ENCODE results near the gene SPACA9. TPM values are rescaled to one million over a fixed set of nuclear protein-coding genes. Genes with fewer than 3 reads are reported as not detected.

SPACA9 gene
- total and polyA plus RNA-seq, 2 experiments from 2014 or later, result 1.1 to 1.5 TPM

- TF ChIP-seq ZNF462 (CRISPR knock-in tag; IDR thresholded peaks at IDR 0.05) (no peak), EZH2 (IDR thresholded peaks at IDR 0.05; ENCODE audit: low read depth, unreplicated experiment) (no peak), JUNB (IDR thresholded peaks at IDR 0.05; ENCODE audit: unreplicated experiment) (no peak)
Observed at GRCh38 chr9:132912131-132912530, 33.4 kb downstream of the SPACA9 start (continued).

- ATAC-seq (no peak), DNase-seq (ENCODE audit: low spot score) (no peak)
- H3K36me3 Mint-ChIP-seq (ENCODE audit: low read depth), result peaks cover 31% of the 10 kb centered on the region
- H2AFZ ChIP-seq, result no peak overlapping the region
- no peaks in the 10 kb centered on the region for H3K4me1 ChIP-seq (ENCODE audit: insufficient read depth)
- no peaks in the 10 kb centered on the region for H3K9me2 ChIP-seq (ENCODE audit: insufficient read depth)
- peaks cover 1% of the 10 kb centered on the region for H3K27me3 Mint-ChIP-seq (ENCODE audit: insufficient read depth, low read depth, poor library complexity)
- peaks cover 21% of the 10 kb centered on the region for H3K36me3 ChIP-seq (ENCODE audit: insufficient read depth)
- no peaks in the 10 kb centered on the region for H3K79me2 ChIP-seq (replicated peaks; ENCODE audit: insufficient read depth)
- no peaks in the 10 kb centered on the region for H3K4me1 Mint-ChIP-seq
- no peak overlapping the region for H3K4me3 Mint-ChIP-seq
- H3K27ac Mint-ChIP-seq, result no peak overlapping the region
- H3K27me3 ChIP-seq (ENCODE audit: insufficient read depth), result no peaks in the 10 kb centered on the region
- H3K4me3 ChIP-seq, result no peak overlapping the region
- no peaks in the 10 kb centered on the region for H3K9me3 Mint-ChIP-seq
- no peak overlapping the region for H3K4me2 ChIP-seq
- no peak overlapping the region for H3K27ac ChIP-seq (ENCODE audit: low read depth)
- H3F3A ChIP-seq (replicated peaks; ENCODE audit: low read depth), result no peaks in the 10 kb centered on the region
- peaks cover 11% of the 10 kb centered on the region; the same call in 1 of the 2 replicates for H4K20me1 ChIP-seq (replicated peaks; ENCODE audit: insufficient read depth)
- TF ChIP-seq JUNB (IDR thresholded peaks at IDR 0.05; ENCODE audit: unreplicated experiment) (no peak), EZH2 (IDR thresholded peaks at IDR 0.05; ENCODE audit: low read depth, unreplicated experiment) (no peak), CTCF (conservative IDR thresholded peaks at IDR 0.05; ENCODE audit: low read depth in 2 of 2) (no peak), REST (IDR thresholded peaks at IDR 0.05; ENCODE audit: unreplicated experiment) (no peak)
Observed at GRCh38 chr9:132914924-132915323, 36.2 kb downstream of the SPACA9 start.

Measured in GM23338 (cell line).